ENCODE measurements around the gene ACTMAP.

DNA sequence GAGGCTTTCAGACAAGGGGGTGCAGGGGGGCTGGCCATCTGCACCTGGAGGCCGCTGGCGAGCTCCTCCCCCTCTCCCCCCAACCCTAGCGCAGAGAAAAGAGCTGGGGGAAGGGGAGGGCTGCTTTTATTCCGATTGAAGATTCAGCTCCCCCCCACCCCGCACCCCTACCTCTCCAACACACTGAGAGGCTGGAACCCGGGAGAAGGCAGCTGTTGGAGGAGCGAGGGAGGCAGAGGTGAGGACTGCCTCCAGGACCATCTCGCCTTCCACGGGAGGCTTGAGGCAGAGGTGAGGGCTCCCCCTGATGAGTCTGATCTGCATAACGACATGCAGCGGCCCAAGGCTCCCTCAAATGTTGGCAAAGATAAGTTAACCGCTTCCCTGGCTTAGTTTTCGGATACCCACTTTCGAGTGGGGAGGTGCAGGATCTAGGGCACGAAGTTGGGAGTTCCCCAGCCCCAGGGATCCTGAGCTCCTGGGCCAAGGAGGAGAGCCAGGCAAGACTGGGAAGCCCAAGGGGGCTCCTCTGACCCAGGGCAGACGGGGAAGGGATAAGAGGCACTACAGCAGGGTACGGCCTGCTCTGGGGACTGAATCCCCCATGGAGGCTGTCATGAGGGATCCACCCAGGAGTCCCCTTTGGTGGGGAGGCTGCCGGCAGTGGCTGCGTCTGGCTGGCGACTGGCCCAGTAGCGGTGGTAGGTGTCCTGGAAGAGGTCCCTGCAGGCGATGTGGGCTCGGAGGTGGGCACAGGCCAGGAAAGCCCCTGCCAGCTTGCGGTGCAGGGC is 58.7 kb downstream of the ACTMAP start:
- no peak for TF ChIP-seq EP300 (IDR thresholded peaks at IDR 0.05)
- TF ChIP-seq, protein P1, sequence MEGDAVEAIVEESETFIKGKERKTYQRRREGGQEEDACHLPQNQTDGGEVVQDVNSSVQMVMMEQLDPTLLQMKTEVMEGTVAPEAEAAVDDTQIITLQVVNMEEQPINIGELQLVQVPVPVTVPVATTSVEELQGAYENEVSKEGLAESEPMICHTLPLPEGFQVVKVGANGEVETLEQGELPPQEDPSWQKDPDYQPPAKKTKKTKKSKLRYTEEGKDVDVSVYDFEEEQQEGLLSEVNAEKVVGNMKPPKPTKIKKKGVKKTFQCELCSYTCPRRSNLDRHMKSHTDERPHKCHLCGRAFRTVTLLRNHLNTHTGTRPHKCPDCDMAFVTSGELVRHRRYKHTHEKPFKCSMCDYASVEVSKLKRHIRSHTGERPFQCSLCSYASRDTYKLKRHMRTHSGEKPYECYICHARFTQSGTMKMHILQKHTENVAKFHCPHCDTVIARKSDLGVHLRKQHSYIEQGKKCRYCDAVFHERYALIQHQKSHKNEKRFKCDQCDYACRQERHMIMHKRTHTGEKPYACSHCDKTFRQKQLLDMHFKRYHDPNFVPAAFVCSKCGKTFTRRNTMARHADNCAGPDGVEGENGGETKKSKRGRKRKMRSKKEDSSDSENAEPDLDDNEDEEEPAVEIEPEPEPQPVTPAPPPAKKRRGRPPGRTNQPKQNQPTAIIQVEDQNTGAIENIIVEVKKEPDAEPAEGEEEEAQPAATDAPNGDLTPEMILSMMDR (IDR thresholded peaks at IDR 0.05) = no peak
- TF ChIP-seq POLR2A (IDR thresholded peaks at IDR 0.05) = no peak

Data from ovary (tissue), 3 donors.